Bronchial epithelial cell (primary cell): Measurements from ENCODE around the gene CCDC187. TPM values are rescaled to one million over a fixed set of nuclear protein-coding genes. Genes with fewer than 3 reads are reported as not detected.

Source experiments
- DNase-seq: peaks from one replicate; pipeline ENCODE4 v3.0.0-alpha.2; 2010; ENCODE audit warnings: low read depth
- FAIRE-seq: peaks from 2 replicates; lab custom pipeline; 2011; peaks lifted over from hg19 to GRCh38; lab: Jason Lieb, UNC
- H3K27me3 ChIP-seq: 2 replicates; pipeline ENCODE4 v1.5.1; 2011; ENCODE audit warnings: low read length; ENCODE audit not compliant: control insufficient read depth, insufficient read depth
- H3K36me3 ChIP-seq: 2 replicates; pipeline ENCODE4 v1.5.1; 2011; ENCODE audit warnings: low read length; ENCODE audit not compliant: control insufficient read depth, insufficient read depth
- H3K4me3 ChIP-seq: 2 replicates; pipeline ENCODE4 v1.5.1; 2011; ENCODE audit warnings: mild to moderate bottlenecking, low read depth, low read length, control low read depth
- total RNA-seq: library from RNA; depleted of rRNA; stranded (reverse); fragments of >200 nt; gene quantifications from 2 replicates; pipeline ENCODE4 v1.2.1, GENCODE V29; 2014
- TF ChIP-seq, protein P1 (sequence below): IDR thresholded peaks from 2 replicates; pipeline ENCODE4 v1.5.1; 2011; ENCODE audit warnings: mild to moderate bottlenecking, moderate library complexity, low read length, control low read depth, inconsistent platforms; ENCODE audit not compliant: insufficient read depth, severe bottlenecking

Gene CCDC187
- total RNA-seq, 1 donor from 2014 or later: not detected

DNA sequence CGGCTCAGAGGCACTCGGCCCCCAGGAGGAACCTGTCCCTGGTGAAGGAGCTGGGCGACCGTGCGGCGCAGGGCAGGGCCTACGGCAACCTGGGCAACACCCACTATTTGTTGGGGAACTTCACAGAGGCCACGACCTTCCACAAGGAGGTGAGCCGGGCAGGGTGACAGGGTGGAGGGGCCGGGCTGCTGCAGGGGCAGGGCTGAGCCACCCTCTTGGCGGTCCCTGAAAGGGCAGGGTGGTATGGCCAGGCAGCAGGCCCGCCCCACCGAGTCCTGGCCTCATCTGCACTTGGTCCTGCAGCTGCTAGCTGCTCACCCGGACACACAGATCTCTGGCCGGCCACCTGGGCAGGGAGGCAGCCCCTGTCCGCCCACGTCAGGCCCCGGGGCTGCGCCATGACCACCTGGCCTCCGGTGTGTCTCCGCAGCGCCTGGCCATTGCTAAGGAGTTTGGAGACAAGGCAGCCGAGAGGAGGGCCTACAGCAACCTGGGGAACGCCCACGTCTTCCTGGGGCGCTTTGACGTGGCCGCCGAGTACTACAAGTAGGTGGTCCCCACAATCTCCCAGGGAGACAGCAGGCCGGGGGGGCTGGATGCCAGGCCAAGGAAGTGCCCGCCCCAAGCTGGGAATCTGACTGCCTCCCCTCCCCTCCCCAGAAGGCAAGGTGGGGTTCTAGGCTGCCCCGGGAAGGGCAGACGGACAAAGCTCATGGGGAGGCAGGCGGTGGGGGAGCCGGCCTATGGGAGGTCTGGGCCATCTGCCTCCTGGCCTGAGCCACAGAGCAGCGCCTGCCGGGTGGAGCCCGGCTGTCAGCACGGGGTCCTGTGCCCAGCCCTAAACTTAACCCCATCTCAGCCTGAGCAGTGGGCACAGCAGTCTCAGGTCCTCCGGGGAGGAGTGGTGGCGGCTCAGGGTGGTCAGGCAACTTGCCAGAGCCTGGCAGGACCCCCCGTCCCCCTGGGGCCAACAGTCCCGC lies 33.8 kb upstream of the CCDC187 start:
- no peak overlapping the region for H3K4me3 ChIP-seq
- H3K36me3 ChIP-seq: peaks cover 1% of the 10 kb centered on the region
- FAIRE-seq: no peak
- peaks cover 2% of the 10 kb centered on the region for H3K27me3 ChIP-seq
- DNase-seq: no peak
- TF ChIP-seq, protein P1, sequence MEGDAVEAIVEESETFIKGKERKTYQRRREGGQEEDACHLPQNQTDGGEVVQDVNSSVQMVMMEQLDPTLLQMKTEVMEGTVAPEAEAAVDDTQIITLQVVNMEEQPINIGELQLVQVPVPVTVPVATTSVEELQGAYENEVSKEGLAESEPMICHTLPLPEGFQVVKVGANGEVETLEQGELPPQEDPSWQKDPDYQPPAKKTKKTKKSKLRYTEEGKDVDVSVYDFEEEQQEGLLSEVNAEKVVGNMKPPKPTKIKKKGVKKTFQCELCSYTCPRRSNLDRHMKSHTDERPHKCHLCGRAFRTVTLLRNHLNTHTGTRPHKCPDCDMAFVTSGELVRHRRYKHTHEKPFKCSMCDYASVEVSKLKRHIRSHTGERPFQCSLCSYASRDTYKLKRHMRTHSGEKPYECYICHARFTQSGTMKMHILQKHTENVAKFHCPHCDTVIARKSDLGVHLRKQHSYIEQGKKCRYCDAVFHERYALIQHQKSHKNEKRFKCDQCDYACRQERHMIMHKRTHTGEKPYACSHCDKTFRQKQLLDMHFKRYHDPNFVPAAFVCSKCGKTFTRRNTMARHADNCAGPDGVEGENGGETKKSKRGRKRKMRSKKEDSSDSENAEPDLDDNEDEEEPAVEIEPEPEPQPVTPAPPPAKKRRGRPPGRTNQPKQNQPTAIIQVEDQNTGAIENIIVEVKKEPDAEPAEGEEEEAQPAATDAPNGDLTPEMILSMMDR: no peak

DNA sequence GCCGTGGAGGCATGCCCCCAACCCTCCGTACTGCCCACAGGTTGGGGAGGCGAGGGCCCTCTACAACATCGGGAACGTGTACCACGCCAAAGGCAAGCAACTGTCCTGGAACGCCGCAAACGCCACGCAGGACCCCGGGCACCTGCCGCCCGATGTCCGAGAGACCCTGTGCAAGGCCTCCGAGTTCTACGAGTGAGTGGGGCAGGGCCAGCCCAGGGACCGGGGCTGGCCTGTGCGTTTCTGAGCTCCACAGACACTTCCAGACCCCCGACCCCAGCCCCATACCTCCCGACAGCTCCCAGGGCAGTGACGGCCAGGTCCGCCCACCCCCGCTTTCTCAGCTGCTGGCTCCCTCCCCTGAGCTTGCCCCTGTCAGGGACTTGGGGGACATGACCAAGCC lies 33.0 kb upstream of the CCDC187 start:
- Histone ChIP-seq H3K36me3 (peaks cover 1% of the 10 kb centered on the region), H3K27me3 (peaks cover under 1% of the 10 kb centered on the region), H3K4me3 (no peak overlapping the region)
- TF ChIP-seq, protein P1: no peak
- no peak for DNase-seq
- FAIRE-seq: no peak

DNA sequence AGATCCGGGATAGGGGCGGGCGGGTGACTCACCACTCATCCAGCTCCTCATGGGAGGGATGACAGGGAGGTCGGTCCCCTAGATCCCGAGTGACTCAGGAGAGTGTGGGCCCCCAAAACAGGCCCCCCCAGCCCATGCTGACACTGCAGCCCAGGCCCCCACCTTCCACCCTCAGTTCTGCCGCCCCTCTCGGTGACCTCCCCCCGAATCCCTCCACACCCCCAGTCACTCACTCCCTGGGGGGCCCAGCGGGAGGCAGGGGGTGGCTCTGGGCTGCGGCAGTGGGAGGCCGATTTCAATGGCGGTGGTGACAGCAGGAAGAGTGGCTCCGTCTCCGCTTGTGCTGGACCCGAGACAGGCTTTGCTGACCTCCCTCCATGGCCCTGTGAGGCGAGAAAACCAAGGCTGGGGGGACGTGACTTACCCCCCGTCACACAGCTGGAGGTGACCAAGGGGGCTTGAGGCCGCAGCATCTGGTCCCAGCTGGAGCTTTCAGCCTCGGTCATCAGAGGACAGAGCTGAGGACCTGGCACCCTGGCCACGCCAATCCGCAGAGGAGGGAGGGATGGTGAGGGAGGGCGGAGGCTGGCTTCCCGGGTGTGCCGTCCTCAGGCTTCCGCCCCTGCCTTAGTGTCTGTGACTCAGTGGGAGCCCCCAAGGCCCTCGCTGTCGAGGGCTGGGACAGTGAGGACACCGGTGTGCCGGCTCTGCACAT lies 32.4 kb upstream of the CCDC187 start:
- H3K4me3 ChIP-seq: no peak overlapping the region

DNA sequence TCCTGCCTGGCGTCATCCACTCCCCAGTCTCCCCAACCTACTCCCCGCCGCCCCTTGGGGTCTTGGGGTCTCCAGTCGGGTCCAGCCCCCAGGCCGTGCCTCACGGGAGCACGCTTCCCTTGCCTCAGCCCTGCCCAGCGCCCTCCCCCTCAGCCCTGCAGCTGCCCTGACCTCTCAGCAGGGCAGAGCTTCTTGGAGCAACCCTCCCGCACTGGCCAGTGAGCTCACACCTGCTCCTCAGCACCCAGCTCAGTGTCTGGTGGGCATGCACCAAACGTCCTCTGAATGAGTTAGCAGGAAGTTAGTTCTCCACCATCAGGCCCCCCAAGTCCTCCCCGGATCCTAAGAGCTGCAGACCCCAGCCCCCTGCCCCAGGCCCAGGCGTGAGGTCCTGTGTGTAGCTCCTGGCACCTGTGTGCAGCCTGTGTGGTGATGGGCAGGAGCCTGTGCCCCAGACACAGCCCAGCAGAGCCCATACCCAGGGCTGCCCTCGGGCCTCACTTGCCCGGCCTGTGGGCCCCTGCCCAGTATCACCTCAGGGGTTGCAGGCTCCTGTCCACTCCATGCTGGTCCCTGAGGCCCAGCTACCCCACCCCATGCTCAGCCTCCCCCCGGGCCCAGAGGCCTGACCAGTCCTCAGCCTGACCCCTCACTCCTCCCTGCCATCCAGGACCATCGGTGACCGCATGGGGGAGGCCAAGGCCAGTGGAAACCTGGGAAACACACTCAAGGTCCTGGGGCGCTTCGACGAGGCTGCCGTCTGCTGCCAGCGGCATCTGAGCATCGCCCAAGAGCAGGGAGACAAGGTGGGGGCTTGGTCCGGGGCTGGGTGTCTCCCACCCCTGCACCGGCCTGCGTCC lies 31.6 kb upstream of the CCDC187 start:
- TF ChIP-seq, protein P1: no peak
- no peak for FAIRE-seq
- no peaks in the 10 kb centered on the region for H3K27me3 ChIP-seq

More for the DNA sequence above, 32.4 kb upstream of the CCDC187 start:
- DNase-seq (no peak), FAIRE-seq (no peak)
- TF ChIP-seq, protein P1: no peak
- Histone ChIP-seq H3K27me3 (no peaks in the 10 kb centered on the region), H3K36me3 (peaks cover 1% of the 10 kb centered on the region)

DNA sequence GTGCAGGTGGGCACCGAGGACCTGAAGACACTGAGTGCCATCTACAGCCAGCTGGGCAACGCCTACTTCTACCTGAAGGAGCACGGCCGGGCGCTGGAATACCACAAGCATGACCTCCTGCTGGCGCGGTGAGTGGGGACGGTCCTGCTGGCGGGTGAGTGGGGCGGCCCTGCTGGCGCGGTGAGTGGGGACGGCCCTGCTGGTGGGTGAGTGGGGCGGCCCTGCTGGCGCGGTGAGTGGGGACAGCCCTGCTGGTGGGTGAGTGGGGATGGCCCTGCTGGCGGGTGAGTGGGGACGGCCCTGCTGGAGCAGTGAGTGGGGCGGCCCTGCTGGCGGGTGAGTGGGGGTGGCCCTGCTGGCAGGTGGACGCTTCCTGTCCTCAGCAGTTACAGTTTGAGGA lies 30.6 kb upstream of the CCDC187 start:
- no peak for FAIRE-seq
- no peak for DNase-seq
- Histone ChIP-seq H3K27me3 (no peaks in the 10 kb centered on the region), H3K36me3 (no peaks in the 10 kb centered on the region), H3K4me3 (no peak overlapping the region)
- TF ChIP-seq, protein P1: no peak

More for the DNA sequence above, 31.6 kb upstream of the CCDC187 start:
- no peak for DNase-seq
- H3K36me3 ChIP-seq: peaks cover 1% of the 10 kb centered on the region
- H3K4me3 ChIP-seq: no peak overlapping the region
